HCT116 (cell line): ENCODE results near the gene PDCD2. TPM values are rescaled to one million over a fixed set of nuclear protein-coding genes. Genes with fewer than 3 reads are reported as not detected.
A peak's percentile ranks its signal among the peaks of the same experiment; 100 is the strongest.

Experiments used
- ATAC-seq: fragments of 200-7000 bp; cut with Tn5 transposase; 2 replicates; pipeline ENCODE4 v1.9.1; 2020; ENCODE audit warnings: mild to moderate bottlenecking, moderate library complexity
- BruUV-seq: library from RNA; stranded (reverse); fragments of 400-500 nt; replicated peaks from 2 replicates; lab custom pipeline; 2021; lab: Mats Ljungman, UMichigan
- CTCF ChIA-PET: fragments of 300-600 bp; sonication (Branson Sonifier 250); formaldehyde crosslinking; loops from one replicate; lab custom pipeline; 2021; ENCODE audit warnings: antibody characterized with exemption; lab: Charles Lee
- POLR2A ChIA-PET: fragments of 300-600, 350-600 bp; sonication (Branson Sonifier 250); formaldehyde crosslinking; loops from one replicate; lab custom pipeline; 2021; ENCODE audit warnings: antibody characterized with exemption; lab: Charles Lee
- RAD21 ChIA-PET, 2 experiments: fragments of 300-600 bp; sonication (Branson Sonifier 250); formaldehyde crosslinking; loops; one replicate each; lab custom pipeline; 2023; ENCODE audit warnings: low total read pairs in 2 of 2; ENCODE audit not compliant: uncharacterized antibody in 2 of 2, unreplicated experiment in 2 of 2, low non-redundant PET in 1 of 2; lab: Charles Lee
- DNase-seq: peaks from one replicate; pipeline ENCODE4 v3.0.0-alpha.2; 2010; ENCODE audit warnings: low read depth, low spot score
- H2AFZ ChIP-seq: fragments of 200-600 bp; shearing (Covaris generic), sonication (generic); 2 replicates; pipeline ENCODE4 v1.6.1; 2017; ENCODE audit warnings: low read depth, mixed run types, mixed read lengths, antibody characterized with exemption, low read length; ENCODE audit not compliant: poor library complexity, severe bottlenecking
- H3K27ac ChIP-seq: 2 replicates; pipeline ENCODE4 v1.5.1; 2012; ENCODE audit warnings: low read depth, low read length
- H3K27me3 ChIP-seq: fragments of 200-600 bp; sonication (generic); 2 replicates; pipeline ENCODE4 v1.6.1; 2016; ENCODE audit warnings: mixed run types, low read length, mixed read lengths; ENCODE audit not compliant: insufficient read depth
- H3K36me3 ChIP-seq, 2 experiments: fragments of 200-500 bp in 1 of 2; fragments of 200-600 bp in 1 of 2; sonication (Bioruptor generic) in 1 of 2; sonication (generic) in 1 of 2; 2 replicates each; pipeline versions ENCODE4 v1.5.1 to v1.6.1; 2014 to 2016; ENCODE audit warnings: low read length in 2 of 2, inconsistent platforms in 1 of 2, mixed read lengths in 1 of 2, mixed run types in 1 of 2; ENCODE audit not compliant: insufficient read depth in 2 of 2, control insufficient read depth in 1 of 2
- H3K4me1 ChIP-seq, 2 experiments: fragments of 200-600 bp in 1 of 2; sonication (generic) in 1 of 2; 2 replicates each; pipeline versions ENCODE4 v1.5.1 to v1.6.1; 2012 to 2017; ENCODE audit warnings: low read length in 2 of 2, inconsistent platforms in 1 of 2, mild to moderate bottlenecking in 1 of 2, mixed read lengths in 1 of 2, mixed run types in 1 of 2, moderate library complexity in 1 of 2; ENCODE audit not compliant: insufficient read depth in 2 of 2, control insufficient read depth in 1 of 2
- H3K4me2 ChIP-seq: fragments of 200-600 bp; sonication (generic); 2 replicates; pipeline ENCODE4 v1.6.1; 2017; ENCODE audit warnings: mixed run types, low read length, mixed read lengths
- H3K4me3 ChIP-seq, 2 experiments: fragments of 200-600 bp in 1 of 2; sonication (generic) in 1 of 2; replicated peaks in 1 of 2; 2 replicates each; pipeline ENCODE4 v1.5.1; 2011 to 2016; ENCODE audit warnings: low read length in 2 of 2, control low read depth in 1 of 2, low read depth in 1 of 2, mild to moderate bottlenecking in 1 of 2, mixed read lengths in 1 of 2, mixed run types in 1 of 2
- H3K79me2 ChIP-seq: fragments of 200-600 bp; sonication (generic); 2 replicates; pipeline ENCODE4 v1.6.1; 2017; ENCODE audit warnings: mild to moderate bottlenecking, mixed run types, low read length, moderate library complexity, mixed read lengths; ENCODE audit not compliant: insufficient read depth
- H3K9ac ChIP-seq: fragments of 200-600 bp; sonication (generic); 2 replicates; pipeline ENCODE4 v1.6.1; 2016; ENCODE audit warnings: low read length, mixed read lengths
- H3K9me2 ChIP-seq: fragments of 200-600 bp; sonication (generic), shearing (Covaris generic); 2 replicates; pipeline ENCODE4 v1.6.1; 2017; ENCODE audit warnings: mixed run types, mild to moderate bottlenecking, moderate library complexity; ENCODE audit not compliant: insufficient read depth
- H3K9me3 ChIP-seq, 2 experiments: fragments of 200-500 bp in 1 of 2; fragments of 200-600 bp in 1 of 2; sonication (Bioruptor generic) in 1 of 2; sonication (generic) in 1 of 2; 2 replicates each; pipeline ENCODE4 v1.6.1; 2014 to 2017; ENCODE audit warnings: low read length in 2 of 2, mixed read lengths in 2 of 2, inconsistent platforms in 1 of 2, low read depth in 1 of 2, mild to moderate bottlenecking in 1 of 2, mixed run types in 1 of 2, moderate library complexity in 1 of 2; ENCODE audit not compliant: control insufficient read depth in 1 of 2, insufficient read depth in 1 of 2
- H4K20me1 ChIP-seq: fragments of 200-600 bp; sonication (generic), shearing (Covaris generic); 2 replicates; pipeline ENCODE4 v1.6.1; 2017; ENCODE audit warnings: mixed run types, mild to moderate bottlenecking, moderate library complexity; ENCODE audit not compliant: insufficient read depth
- ATF3 ChIP-seq: IDR thresholded peaks from 2 replicates; pipeline ENCODE4 v1.6.1; 2012
- CBX3 ChIP-seq: IDR thresholded peaks from 2 replicates; pipeline ENCODE4 v1.6.1; 2012; ENCODE audit warnings: low read depth
- CEBPB ChIP-seq: IDR thresholded peaks from 2 replicates; pipeline ENCODE4 v1.6.1; 2012; ENCODE audit warnings: low read depth
- EGR1 ChIP-seq: IDR thresholded peaks from 2 replicates; pipeline ENCODE4 v1.6.1; 2012; ENCODE audit warnings: low read depth
- ELF1 ChIP-seq: IDR thresholded peaks from 2 replicates; pipeline ENCODE4 v1.6.1; 2012; ENCODE audit warnings: low read depth, borderline replicate concordance
- EZH2 ChIP-seq: fragments of 200-600 bp; sonication (generic); IDR thresholded peaks from 2 replicates; pipeline ENCODE4 v1.6.1; 2017; ENCODE audit warnings: antibody characterized with exemption, mixed run types
- EZH2phosphoT487 ChIP-seq: fragments of 200-600 bp; IDR thresholded peaks from 2 replicates; pipeline ENCODE4 v1.6.1; 2018; ENCODE audit warnings: antibody characterized with exemption, borderline replicate concordance
- FOSL1 ChIP-seq: IDR thresholded peaks from 2 replicates; pipeline ENCODE4 v1.6.1; 2012; ENCODE audit warnings: low read depth
- JUND ChIP-seq: IDR thresholded peaks from 2 replicates; pipeline ENCODE4 v1.6.1; 2012
- MAX ChIP-seq: IDR thresholded peaks from 2 replicates; pipeline ENCODE4 v1.6.1; 2012
- POLR2A ChIP-seq: IDR thresholded peaks from 2 replicates; pipeline ENCODE4 v1.7.0; 2011; ENCODE audit warnings: borderline replicate concordance; ENCODE audit not compliant: insufficient read depth, insufficient read length; ENCODE audit errors: extremely low read depth
- POLR2AphosphoS5 ChIP-seq: IDR thresholded peaks from 2 replicates; pipeline ENCODE4 v1.6.1; 2011; ENCODE audit warnings: mild to moderate bottlenecking, low read depth, low read length, moderate library complexity
- RAD21 ChIP-seq: IDR thresholded peaks from 2 replicates; pipeline ENCODE4 v1.6.1; 2012; ENCODE audit warnings: low read depth, mild to moderate bottlenecking
- SIN3A ChIP-seq: IDR thresholded peaks from 2 replicates; pipeline ENCODE4 v1.6.1; 2012; ENCODE audit warnings: low read depth
- TCF7L2 ChIP-seq: IDR thresholded peaks from 2 replicates; pipeline ENCODE4 v1.7.0; 2011; ENCODE audit warnings: borderline replicate concordance, inconsistent platforms; ENCODE audit not compliant: insufficient read depth, insufficient read length; ENCODE audit errors: extremely low read depth
- ZFX ChIP-seq: fragments of 450-650 bp; IDR thresholded peaks from 2 replicates; pipeline ENCODE4 v1.6.1; 2017
- ZNF274 ChIP-seq: fragments of 200-500 bp; sonication (Bioruptor generic); IDR thresholded peaks from 2 replicates; pipeline ENCODE4 v1.6.1; 2014; ENCODE audit warnings: mild to moderate bottlenecking, low read depth, low read length, inconsistent platforms
- intact Hi-C: fragments of 100-400 bp; cut with micrococcal nuclease; formaldehyde crosslinking; loops from 2 replicates; pipeline ENCODE4 v1.10.0; 2022
- total RNA-seq: library from RNA; stranded (reverse); gene quantifications from one replicate; pipeline ENCODE4 v1.2.1, GENCODE V29; 2021; ENCODE audit not compliant: unreplicated experiment
- TF ChIP-seq, protein P1 (sequence below), 3 experiments: fragments of 200-600 bp in 1 of 3; sonication (generic) in 1 of 3; IDR thresholded peaks in 2 of 3; conservative IDR thresholded peaks in 1 of 3; 2 replicates each; pipeline ENCODE4 v1.5.1; 2012 to 2017; ENCODE audit warnings: low read depth in 2 of 3, low read length in 2 of 3, antibody characterized with exemption in 1 of 3, borderline replicate concordance in 1 of 3, control low read depth in 1 of 3, mild to moderate bottlenecking in 1 of 3, mixed read lengths in 1 of 3, mixed run types in 1 of 3, moderate library complexity in 1 of 3; ENCODE audit not compliant: insufficient read depth in 1 of 3
- TF ChIP-seq, protein P2 (sequence below): IDR thresholded peaks from 2 replicates; pipeline ENCODE4 v1.6.1; 2011; ENCODE audit warnings: mild to moderate bottlenecking, low read length, moderate library complexity; ENCODE audit not compliant: insufficient replicate concordance; ENCODE audit errors: extremely low read depth

Gene PDCD2
- total RNA-seq, 1 experiment from 2014 or later, result 127 TPM

DNA sequence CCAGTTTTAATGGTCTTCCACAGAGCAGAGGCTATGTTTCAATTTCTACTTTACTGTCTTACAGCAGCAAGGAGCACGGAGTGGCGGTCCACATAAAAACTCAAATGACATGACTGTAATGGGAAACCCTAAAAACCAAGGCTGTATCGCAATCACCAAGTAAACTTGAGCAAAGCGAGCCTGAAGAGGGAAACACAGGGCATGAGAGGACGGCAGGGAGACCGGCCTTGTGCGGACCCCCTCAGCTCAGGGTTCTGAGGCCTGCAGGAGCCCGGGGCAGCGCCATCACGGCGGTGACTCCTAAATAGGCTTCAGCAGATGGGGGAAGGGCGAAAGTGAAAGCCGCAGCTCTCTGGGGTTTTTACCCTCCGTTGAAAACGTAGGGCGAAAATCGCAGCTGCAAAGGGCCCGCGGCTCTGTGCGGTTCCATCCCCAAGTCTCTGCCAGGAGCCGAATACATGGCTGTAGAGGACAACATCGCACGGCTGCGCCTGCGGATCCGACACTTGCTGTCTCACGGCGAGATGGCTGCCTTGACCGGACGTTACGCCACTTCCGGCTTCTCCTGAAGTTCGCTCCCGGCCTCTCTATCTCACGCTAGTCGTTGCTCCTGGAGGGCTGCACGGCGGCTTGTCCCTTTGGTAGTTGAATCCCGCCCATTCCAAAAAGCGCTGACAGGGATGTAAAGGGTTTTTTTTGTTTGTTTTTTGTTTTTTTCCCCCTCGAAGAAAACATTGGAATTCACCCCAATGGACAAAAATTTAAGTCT lies 31.5 kb downstream of the PDCD2 start, which contains the start of gene PSMB1 (continued):
- no peak for TF ChIP-seq ZNF274
- TF ChIP-seq CBX3, result peak; percentile 42
- TF ChIP-seq ZFX, result peak; percentile 86

DNA sequence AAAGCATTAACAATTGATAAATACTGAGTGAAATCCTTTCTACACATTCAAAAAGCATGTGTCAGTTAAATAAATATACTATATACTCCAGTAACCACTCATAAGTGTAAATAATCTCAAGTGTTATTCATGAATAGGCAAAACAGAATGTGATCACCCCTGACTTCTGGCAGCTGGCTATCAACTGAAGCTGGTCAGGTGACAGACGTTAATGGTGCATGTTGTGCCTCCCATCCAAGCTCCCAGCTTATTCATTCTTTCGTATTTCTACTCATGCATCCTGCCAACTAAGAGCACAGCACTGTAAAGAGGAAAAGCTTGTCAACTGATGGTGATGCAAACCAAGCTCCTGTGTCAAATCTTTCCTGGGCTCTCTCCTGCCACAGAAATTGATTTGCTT lies 39.0 kb downstream of the PDCD2 start:
- no peak overlapping the region for H2AFZ ChIP-seq
- H3K9ac ChIP-seq, result no peak overlapping the region
- H3K27ac ChIP-seq, result no peak overlapping the region
- intact Hi-C loops, result no loop called here
- H3K4me3 ChIP-seq, result no peak overlapping the region
- H3K4me1 ChIP-seq, result no peaks in the 10 kb centered on the region
- H3K36me3 ChIP-seq, result peaks cover 72 to 90% of the 10 kb centered on the region in 2 experiments
- H4K20me1 ChIP-seq, result peaks cover 50% of the 10 kb centered on the region
- TF ChIP-seq CBX3 (no peak), CEBPB (no peak), MAX (no peak), EGR1 (no peak), ATF3 (no peak), POLR2A (no peak), JUND (no peak), ELF1 (no peak), FOSL1 (no peak), SIN3A (no peak), EZH2 (no peak), ZNF274 (no peak), POLR2AphosphoS5 (no peak), EZH2phosphoT487 (no peak), TCF7L2 (no peak), ZFX (no peak), RAD21 (no peak)
- TF ChIP-seq, protein P1, sequence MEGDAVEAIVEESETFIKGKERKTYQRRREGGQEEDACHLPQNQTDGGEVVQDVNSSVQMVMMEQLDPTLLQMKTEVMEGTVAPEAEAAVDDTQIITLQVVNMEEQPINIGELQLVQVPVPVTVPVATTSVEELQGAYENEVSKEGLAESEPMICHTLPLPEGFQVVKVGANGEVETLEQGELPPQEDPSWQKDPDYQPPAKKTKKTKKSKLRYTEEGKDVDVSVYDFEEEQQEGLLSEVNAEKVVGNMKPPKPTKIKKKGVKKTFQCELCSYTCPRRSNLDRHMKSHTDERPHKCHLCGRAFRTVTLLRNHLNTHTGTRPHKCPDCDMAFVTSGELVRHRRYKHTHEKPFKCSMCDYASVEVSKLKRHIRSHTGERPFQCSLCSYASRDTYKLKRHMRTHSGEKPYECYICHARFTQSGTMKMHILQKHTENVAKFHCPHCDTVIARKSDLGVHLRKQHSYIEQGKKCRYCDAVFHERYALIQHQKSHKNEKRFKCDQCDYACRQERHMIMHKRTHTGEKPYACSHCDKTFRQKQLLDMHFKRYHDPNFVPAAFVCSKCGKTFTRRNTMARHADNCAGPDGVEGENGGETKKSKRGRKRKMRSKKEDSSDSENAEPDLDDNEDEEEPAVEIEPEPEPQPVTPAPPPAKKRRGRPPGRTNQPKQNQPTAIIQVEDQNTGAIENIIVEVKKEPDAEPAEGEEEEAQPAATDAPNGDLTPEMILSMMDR (IDR thresholded peaks at IDR 0.05 in 2 of 3, conservative IDR thresholded peaks at IDR 0.05 in 1 of 3; ENCODE audit: borderline replicate concordance in 1 of 3, insufficient read depth in 1 of 3, low read depth in 2 of 3, low read length in 2 of 3), result no peak
- TF ChIP-seq, protein P2, sequence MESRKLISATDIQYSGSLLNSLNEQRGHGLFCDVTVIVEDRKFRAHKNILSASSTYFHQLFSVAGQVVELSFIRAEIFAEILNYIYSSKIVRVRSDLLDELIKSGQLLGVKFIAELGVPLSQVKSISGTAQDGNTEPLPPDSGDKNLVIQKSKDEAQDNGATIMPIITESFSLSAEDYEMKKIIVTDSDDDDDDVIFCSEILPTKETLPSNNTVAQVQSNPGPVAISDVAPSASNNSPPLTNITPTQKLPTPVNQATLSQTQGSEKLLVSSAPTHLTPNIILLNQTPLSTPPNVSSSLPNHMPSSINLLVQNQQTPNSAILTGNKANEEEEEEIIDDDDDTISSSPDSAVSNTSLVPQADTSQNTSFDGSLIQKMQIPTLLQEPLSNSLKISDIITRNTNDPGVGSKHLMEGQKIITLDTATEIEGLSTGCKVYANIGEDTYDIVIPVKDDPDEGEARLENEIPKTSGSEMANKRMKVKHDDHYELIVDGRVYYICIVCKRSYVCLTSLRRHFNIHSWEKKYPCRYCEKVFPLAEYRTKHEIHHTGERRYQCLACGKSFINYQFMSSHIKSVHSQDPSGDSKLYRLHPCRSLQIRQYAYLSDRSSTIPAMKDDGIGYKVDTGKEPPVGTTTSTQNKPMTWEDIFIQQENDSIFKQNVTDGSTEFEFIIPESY, result no peak
- TF ChIP-seq, all 23 proteins: peak for 0
- no peaks in the 10 kb centered on the region for H3K9me3 ChIP-seq
- peaks cover 100% of the 10 kb centered on the region for H3K79me2 ChIP-seq
- BruUV-seq, result no TSS peak
- DNase-seq (no peak), ATAC-seq (no peak)
- H3K27me3 ChIP-seq, result no peaks in the 10 kb centered on the region
- CTCF ChIA-PET, result no interaction called here
- no peak overlapping the region for H3K4me2 ChIP-seq
- POLR2A ChIA-PET, result no interaction called here
- H3K9me2 ChIP-seq, result no peaks in the 10 kb centered on the region
- RAD21 ChIA-PET, result no interaction called here
